Measurements from ENCODE around the gene ELL. TPM values are rescaled to one million over a fixed set of nuclear protein-coding genes. Genes with fewer than 3 reads are reported as not detected.
A peak's percentile ranks its signal among the peaks of the same experiment; 100 is the strongest.

Gene ELL
- total RNA-seq, 2 experiments from 2014 or later = 20.3 to 20.9 TPM

DNA sequence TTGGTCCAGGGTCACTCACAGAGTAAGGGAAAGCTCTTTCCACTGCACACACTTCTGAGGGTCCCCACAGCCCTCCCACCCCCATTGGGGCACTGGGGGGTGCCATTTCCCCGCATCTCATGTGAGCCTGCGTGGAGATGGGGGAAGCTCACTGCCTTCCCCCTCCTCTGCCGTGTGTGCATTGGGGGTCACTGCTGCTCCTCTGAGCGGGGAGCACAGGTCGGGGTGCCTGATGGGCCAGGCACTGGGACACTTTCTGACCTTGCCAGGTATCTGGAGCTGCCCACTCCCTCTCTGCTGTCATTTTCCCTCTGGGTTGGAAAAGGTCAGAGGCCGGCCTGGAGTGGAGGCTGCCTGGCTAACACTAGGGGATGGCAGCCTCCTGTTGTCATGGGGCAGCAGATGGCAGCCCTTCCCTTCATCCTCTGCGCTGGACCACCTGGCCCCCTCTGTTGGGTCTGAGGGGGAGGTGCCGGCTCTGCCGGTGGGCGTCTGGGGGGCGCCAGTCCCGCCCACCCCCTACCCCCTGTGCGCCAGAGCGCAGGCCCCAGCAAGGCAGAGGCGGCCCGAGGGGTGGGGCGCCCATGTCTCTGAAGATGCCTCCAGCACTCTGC lies 93.6 kb downstream of the ELL start:
- Mint-ChIP-seq H3K27me3 (no peaks in the 10 kb centered on the region), H3K9me3 (no peaks in the 10 kb centered on the region), H3K4me3 (no peak overlapping the region), H3K4me1 (peaks cover 52% of the 10 kb centered on the region), H3K36me3 (ENCODE audit: low read depth) (peaks cover 15% of the 10 kb centered on the region), H3K27ac (no peak overlapping the region)
- ChIA-PET CTCF (interaction anchor here (1.3 to 3.2 kb wide), 2 partner anchors 9 to 14 kb away, joined by 3 to 13 read pairs; partner anchors contain the start of gene SSBP4), POLR2A (no interaction called here)
- DNase-seq = no peak

DNA sequence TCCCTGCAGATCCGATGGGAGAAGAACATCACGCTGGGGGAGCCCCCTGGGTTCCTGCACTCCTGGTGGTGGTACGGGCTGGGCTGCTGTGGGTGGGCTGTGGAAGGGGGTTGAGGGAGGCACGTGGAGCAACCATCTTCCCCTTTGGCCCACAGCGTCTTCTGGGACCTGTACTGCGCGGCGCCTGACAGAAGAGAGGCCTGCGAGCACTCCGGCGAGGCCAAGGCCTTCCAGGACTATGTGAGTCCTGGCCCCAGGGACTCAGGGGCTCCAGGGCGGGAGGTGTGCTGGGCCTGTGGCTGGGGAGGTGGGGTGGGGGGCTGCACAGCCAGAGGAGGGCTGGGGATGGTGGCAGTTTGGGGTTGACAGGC lies 94.1 kb downstream of the ELL start:
- no peak overlapping the region for H3K27ac Mint-ChIP-seq
- H3K4me3 Mint-ChIP-seq = no peak overlapping the region

DNA sequence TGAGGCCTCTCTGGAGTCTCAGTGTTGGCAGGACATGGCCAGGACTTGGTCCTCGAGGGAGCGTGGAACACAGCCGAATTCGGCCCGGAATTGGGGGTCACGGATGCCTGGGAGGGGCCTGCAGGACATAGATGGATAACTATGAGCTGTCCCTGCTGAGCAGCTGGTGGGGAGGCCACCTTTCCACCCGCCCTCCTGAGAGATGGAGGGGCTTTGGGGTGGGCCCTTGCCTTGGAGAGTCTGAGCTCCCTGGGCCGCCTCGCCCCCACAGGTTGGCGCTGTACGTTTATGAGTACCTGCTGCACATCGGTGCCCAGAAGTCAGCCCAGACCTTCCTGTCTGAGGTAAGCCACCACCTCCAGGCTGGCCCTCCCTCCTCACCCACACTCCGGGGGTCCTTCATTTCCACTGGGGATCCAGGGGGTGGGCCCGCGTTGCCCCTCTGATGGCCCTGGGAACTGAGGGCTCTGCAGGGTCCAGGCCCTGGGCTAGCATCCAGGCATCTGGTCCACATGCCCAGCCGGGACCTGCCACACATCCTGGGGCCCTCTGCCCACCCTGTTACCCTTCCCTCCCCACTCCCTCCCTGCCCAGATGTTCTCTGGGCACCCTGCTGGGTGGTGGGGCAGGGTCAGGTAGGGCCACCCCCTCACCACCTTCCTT lies 94.7 kb downstream of the ELL start:
- H3K4me3 Mint-ChIP-seq = no peak overlapping the region
- no peaks in the 10 kb centered on the region for H3K27me3 Mint-ChIP-seq
- ChIA-PET POLR2A (no interaction called here), CTCF (interaction anchor here (3.2 kb wide), 1 partner anchor 8 kb away, joined by 13 read pairs; the partner anchor contains the start of gene SSBP4)
- H3K9me3 Mint-ChIP-seq = no peaks in the 10 kb centered on the region
- no peak overlapping the region for H3K27ac Mint-ChIP-seq
- DNase-seq = no peak
- peaks cover 59% of the 10 kb centered on the region for H3K4me1 Mint-ChIP-seq
- peaks cover 21% of the 10 kb centered on the region for H3K36me3 Mint-ChIP-seq (ENCODE audit: low read depth)

More for the DNA sequence above, 94.1 kb downstream of the ELL start:
- Mint-ChIP-seq H3K27me3 (no peaks in the 10 kb centered on the region), H3K4me1 (peaks cover 56% of the 10 kb centered on the region), H3K9me3 (no peaks in the 10 kb centered on the region), H3K36me3 (ENCODE audit: low read depth) (peaks cover 20% of the 10 kb centered on the region)
- POLR2A ChIA-PET = no interaction called here
- CTCF ChIA-PET = interaction anchor here (3.2 kb wide), 1 partner anchor 8 kb away, joined by 13 read pairs; the partner anchor contains the start of gene SSBP4
- DNase-seq = no peak

GRCh38 chr19:18426416-18426767 lies 95.5 kb downstream of the ELL start:
- Mint-ChIP-seq H3K4me1 (peaks cover 62% of the 10 kb centered on the region), H3K36me3 (ENCODE audit: low read depth) (peaks cover 17% of the 10 kb centered on the region), H3K9me3 (no peaks in the 10 kb centered on the region), H3K27ac (no peak overlapping the region), H3K27me3 (no peaks in the 10 kb centered on the region), H3K4me3 (no peak overlapping the region)
- ChIA-PET CTCF (interaction anchor here (3.2 kb wide), 1 partner anchor 7 kb away, joined by 13 read pairs; the partner anchor contains the start of gene SSBP4), POLR2A (no interaction called here)
- no peak for DNase-seq

DNA sequence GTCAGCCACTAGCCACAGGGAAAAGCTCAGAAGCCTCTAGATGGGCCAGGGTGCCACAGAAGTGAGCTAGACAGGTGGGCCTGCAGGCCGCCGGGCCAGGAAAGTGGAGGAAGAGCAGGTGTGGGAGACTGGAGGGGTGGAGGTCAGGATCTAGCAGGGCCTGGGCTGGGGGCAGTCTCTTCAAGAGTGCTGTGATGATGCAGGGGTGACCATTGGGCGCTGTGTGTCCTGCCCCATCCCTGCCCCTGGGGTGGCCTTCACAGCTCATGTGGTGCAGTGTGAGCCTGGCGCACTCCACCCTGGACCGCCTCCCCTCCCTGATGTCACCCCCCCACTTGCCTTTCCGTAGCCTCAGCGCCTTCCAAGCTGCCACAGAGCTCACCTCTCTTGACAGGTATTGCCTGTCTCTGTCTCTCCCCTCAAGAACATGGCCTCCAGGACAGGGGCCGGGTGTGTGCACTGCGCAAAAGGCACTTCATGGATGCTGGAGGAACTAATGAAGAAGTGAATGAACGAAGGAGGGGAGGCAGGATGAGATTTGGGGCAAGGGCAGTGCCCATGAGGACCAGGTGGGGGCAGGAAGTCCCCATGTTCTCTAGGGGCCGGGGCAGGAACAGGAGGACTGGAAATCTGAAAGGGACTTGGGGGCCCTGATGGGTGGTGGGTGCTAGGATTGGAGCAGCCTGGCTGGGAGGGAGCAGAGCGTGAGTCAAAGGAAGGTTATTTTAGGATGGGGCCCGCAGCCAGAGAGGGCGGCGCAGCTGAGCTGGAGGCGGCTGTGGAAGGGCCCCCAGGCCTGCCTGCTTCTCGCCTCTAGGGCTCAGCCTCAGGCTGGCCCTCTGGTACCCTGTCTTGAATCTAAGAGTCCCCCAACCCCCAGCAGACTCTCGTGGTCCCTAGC lies 96.1 kb downstream of the ELL start:
- POLR2A ChIA-PET = no interaction called here
- no peak overlapping the region for H3K4me3 Mint-ChIP-seq
- H3K27ac Mint-ChIP-seq = peak overlapping the region; percentile 39

DNA sequence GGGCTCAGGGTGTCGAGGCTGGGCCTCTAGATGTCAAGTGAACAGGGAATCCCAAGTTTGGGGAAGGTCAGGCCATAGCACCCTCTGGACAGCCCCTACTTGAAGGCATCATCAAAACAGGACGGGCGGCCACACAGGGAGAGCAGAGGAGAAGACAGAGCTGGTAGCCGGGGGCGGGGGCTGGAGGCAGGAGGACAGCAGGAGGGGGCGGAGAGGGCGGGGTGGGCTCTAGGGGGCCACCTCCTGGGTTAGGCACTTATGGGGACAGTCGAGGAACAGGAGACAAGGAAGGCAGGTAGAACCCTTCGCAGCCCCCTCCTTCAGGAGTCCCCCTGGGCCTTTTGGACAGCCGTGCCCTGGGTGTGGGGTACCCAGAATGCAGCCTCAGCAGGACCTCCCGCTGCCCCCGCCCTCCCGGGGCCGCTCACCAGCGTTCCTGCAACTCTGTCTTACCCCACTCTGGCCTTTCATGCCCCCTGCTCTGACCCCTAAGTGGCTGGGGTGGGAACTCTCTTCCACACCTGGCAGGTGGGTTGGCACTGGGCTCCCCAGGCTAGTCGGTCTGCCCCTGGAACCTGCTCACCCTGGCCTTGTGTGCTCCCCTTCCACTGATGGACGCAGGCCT lies 96.9 kb downstream of the ELL start:
- no peak overlapping the region for H3K27ac Mint-ChIP-seq
- ChIA-PET CTCF (interaction anchor here (0.6 to 1.4 kb wide), 2 partner anchors 10 to 185 kb away, joined by 3 read pairs; no protein-coding TSS in a partner anchor), POLR2A (no interaction called here)
- H3K36me3 Mint-ChIP-seq (ENCODE audit: low read depth) = peaks cover 22% of the 10 kb centered on the region
- H3K4me1 Mint-ChIP-seq = peaks cover 69% of the 10 kb centered on the region
- no peaks in the 10 kb centered on the region for H3K9me3 Mint-ChIP-seq
- DNase-seq = no peak
- H3K4me3 Mint-ChIP-seq = no peak overlapping the region
- H3K27me3 Mint-ChIP-seq = no peaks in the 10 kb centered on the region

More for the DNA sequence above, 96.1 kb downstream of the ELL start:
- Mint-ChIP-seq H3K4me1 (peaks cover 69% of the 10 kb centered on the region), H3K9me3 (no peaks in the 10 kb centered on the region), H3K36me3 (ENCODE audit: low read depth) (peaks cover 19% of the 10 kb centered on the region), H3K27me3 (no peaks in the 10 kb centered on the region)
- CTCF ChIA-PET = interaction anchor here (0.6 to 1.4 kb wide), 2 partner anchors 9 to 186 kb away, joined by 3 read pairs; no protein-coding TSS in a partner anchor
- no peak for DNase-seq

DNA sequence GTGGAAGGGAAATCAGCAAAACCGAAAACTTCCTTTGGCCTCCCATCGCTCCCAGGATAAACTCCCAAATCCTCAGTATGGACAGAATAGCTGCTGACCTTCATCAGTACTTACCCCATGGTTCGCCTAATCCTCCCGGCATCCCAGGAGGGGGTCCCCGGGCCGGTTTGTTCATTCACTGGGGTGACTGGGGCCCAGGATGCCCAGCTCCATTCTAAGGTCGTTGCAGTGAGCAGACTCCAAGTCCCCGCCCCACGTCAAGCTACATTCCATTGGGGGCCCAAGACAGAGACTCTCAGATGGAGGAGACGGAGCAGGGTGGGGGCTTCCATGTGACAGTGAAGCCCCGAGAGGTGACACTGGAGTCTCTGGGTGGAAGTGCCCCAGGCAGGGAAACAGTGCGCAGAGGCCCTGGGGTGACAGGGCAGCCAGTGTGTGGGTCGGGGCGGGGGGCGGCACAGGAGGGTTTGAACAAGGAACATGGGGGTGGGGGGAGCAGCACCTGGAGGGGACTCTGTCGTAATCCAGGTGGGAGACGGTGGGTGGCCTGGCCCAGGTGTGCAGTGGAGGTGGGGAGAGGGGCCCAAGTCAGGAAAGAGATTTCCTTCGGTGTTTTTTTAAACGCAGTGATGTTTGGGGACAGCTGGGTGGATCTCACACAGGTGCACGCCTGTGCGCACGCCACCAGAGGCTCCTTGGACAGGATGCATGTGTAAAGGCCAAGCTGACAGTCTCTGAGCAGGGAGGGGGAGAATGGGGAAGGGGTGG lies 97.6 kb downstream of the ELL start:
- ChIA-PET POLR2A (no interaction called here), CTCF (interaction anchor here (0.6 to 1.2 kb wide), 2 partner anchors 16 to 131 kb away, joined by 3 to 4 read pairs; no protein-coding TSS in a partner anchor)
- Mint-ChIP-seq H3K27ac (no peak overlapping the region), H3K9me3 (no peaks in the 10 kb centered on the region), H3K36me3 (ENCODE audit: low read depth) (peaks cover 22% of the 10 kb centered on the region), H3K4me3 (no peak overlapping the region), H3K27me3 (no peaks in the 10 kb centered on the region), H3K4me1 (peaks cover 63% of the 10 kb centered on the region)
- DNase-seq = no peak

DNA sequence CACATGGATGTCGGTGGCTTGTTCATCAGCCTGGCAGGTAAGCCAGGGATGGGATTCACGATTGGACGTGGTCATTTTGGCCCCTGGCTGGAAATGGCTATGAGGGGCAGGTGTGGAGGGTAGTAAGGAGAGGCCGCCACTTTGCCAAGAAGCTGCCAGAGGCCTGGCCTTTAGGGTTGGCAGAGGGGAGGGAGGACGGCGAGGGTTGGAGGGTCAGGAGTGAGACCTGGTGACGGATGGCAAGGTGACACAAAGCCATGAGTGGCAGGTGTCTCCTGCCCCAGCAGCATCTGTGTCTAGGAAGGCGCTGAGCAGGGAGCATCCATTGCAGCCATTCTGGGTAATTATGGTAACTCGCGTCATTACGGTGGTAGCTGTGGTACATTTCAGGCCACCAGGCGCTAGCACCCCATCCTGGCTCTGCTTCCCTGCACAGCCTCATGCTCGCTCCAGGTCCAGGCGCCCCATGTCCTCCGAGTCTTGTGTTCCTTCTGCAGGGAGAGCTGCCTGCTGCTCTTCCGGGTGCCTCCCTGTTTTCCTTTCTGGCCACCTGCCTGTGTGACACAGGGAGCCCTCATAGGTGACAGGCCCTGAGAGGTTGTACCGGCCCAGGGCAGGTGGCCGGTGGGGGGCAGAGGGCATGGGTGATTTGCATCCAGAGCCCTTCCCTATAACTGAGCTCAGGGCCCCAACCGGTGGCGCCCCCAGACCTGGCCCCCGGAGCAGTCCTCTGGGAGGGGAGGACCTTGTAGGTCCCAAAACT lies 98.4 kb downstream of the ELL start:
- H3K4me1 Mint-ChIP-seq = peaks cover 65% of the 10 kb centered on the region
- POLR2A ChIA-PET = no interaction called here

DNA sequence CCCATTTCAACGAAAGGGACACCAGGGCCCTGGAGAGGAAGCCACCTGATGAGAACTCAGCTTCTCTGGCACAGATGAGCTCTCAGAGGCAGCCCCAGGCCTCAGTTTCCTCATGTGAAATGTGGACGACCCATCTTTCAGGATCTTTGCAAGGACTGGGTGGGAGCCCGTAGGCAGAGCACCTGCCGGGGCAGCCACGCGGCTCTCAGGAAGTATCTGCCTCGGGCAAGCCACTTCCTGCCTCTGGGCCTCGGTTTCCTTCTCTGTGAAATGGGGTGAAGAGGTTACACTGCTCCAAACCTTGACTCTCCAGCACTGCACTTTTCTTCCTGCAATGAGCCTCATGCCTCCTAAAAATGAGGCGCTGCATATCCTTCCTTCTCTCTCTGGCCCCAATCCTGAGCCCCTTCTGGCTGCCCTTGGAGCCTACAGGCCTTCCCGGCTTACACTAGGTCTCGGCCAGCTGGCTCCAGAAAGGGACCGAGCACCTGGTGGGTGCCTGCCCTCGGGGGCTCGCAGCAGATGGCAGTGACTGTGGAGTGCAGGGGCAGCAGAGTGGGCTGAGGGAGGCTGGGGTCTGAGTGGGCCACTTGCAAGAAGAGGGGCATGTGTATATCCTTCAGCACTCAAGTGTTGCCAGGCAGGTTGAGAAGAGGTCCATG lies 99.2 kb downstream of the ELL start:
- H3K4me1 Mint-ChIP-seq = peaks cover 70% of the 10 kb centered on the region
- no peaks in the 10 kb centered on the region for H3K9me3 Mint-ChIP-seq
- H3K27me3 Mint-ChIP-seq = peaks cover 12% of the 10 kb centered on the region
- POLR2A ChIA-PET = no interaction called here
- peak overlapping the region; percentile 79 for H3K27ac Mint-ChIP-seq
- CTCF ChIA-PET = interaction anchor here (0.8 to 1.3 kb wide), 3 partner anchors 18 to 35 kb away, joined by 3 to 5 read pairs (median 3); no protein-coding TSS in a partner anchor
- H3K4me3 Mint-ChIP-seq = peak overlapping the region; percentile 89
- peaks cover 22% of the 10 kb centered on the region for H3K36me3 Mint-ChIP-seq (ENCODE audit: low read depth)
- DNase-seq = peak; percentile 70

More for the DNA sequence above, 98.4 kb downstream of the ELL start:
- DNase-seq = no peak
- H3K36me3 Mint-ChIP-seq (ENCODE audit: low read depth) = peaks cover 22% of the 10 kb centered on the region
- peak overlapping the region; percentile 89 for H3K4me3 Mint-ChIP-seq
- H3K27me3 Mint-ChIP-seq = peaks cover 4% of the 10 kb centered on the region
- H3K27ac Mint-ChIP-seq = peak overlapping the region; percentile 79
- CTCF ChIA-PET = interaction anchor here (0.6 to 1.2 kb wide), 3 partner anchors 17 to 130 kb away, joined by 3 to 4 read pairs (median 3); no protein-coding TSS in a partner anchor
- H3K9me3 Mint-ChIP-seq = no peaks in the 10 kb centered on the region

DNA sequence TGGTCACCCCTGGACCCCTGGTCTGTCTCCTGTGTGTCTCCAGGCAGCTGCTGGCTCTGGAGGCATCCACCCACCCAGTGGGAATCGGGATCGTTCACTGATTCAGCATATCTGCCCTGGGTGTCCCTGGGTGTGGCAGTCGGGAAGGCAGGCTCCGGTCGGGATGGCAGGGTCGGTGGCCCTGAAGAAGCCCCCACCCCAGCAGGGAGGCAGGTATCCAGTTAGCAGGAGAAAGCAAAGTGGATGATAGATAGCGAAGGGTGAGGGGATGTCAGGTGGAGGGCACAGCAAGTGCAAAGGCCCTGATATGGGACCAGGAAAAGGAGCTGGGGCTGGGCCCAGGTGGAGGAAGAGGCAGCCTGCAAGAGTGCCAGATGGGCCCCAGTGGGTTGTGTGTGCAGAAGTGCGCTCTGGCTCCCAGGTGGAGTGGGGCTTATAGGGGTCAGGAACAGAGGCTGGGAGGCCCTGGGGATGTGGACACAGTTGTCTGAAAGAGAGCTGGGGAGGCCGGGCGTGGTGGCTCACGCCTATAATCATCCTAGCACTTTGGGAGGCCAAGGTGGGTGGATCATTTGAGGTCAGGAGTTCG lies 100.4 kb downstream of the ELL start:
- no peaks in the 10 kb centered on the region for H3K9me3 Mint-ChIP-seq
- CTCF ChIA-PET = interaction anchor here (0.7 to 3.8 kb wide), 9 partner anchors 10 to 138 kb away, joined by 3 to 14 read pairs (median 3); partner anchors contain the start of gene KXD1
- peaks cover 22% of the 10 kb centered on the region for H3K36me3 Mint-ChIP-seq (ENCODE audit: low read depth)
- H3K4me3 Mint-ChIP-seq = peak overlapping the region; percentile 89
- POLR2A ChIA-PET = no interaction called here
- peaks cover 79% of the 10 kb centered on the region for H3K4me1 Mint-ChIP-seq
- H3K27me3 Mint-ChIP-seq = peaks cover 20% of the 10 kb centered on the region
- peak overlapping the region; percentile 79 for H3K27ac Mint-ChIP-seq
- DNase-seq = no peak
